Activated T-helper 9 cell treated with anti-CD3 and anti-CD28 coated beads, Interleukin-2, amount 50 U/mL, for 16 hours (primary cell): Measurements from ENCODE around the gene CCBE1.
"Not testable (repeated sequence)": the region's sequence is repeated elsewhere in the genome, so short reads cannot be mapped to it uniquely, and the experiment has no call there.

ENCODE experiments used
- DNase-seq: peaks from one replicate; pipeline ENCODE4 v3.0.0-alpha.2; 2020; ENCODE audit warnings: low read depth

The CCBE1 gene

DNA sequence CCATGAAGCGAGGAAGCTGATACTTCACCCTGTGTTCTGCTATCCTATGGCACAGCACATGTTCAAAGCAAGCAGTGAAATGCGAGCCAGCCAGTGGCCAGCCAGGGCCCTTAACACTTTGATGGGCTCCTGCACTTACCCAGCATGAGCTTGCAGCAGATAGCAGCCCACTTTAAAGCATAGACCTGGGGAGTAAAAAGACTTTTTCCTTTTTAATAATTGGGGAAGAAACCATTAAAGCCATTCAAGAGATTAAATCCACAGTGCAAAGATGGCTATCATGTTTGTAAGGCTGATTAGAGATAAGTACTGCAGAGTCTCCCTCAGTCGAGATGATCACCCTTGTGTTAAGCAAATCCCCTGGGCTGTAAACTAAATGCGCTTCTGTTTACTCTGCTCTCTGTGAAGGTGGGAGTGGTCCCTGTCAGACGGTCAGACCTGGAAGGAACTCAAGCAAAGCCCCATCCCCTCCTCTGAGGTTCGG is 15.7 kb downstream of the CCBE1 start:
- DNase-seq = no peak

DNA sequence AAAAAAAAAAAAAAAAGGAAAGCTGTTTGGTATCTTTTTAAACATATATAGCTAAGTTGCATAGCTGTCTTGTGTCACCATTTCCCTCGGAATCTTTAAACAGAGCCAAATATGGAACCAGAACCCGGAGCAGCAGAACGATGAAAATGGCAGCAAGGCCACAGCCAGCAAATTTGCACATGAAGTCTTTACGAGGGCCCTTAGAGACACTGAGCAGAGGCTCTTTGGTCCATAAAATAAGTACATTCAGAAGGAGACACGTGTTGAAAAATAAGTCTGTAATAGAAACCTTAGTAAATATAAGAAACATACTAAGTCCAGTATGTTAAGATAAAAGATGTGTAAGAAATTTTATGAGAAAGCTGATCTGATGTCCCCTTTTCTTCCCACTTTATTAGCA is 16.2 kb downstream of the CCBE1 start:
- no peak for DNase-seq

DNA sequence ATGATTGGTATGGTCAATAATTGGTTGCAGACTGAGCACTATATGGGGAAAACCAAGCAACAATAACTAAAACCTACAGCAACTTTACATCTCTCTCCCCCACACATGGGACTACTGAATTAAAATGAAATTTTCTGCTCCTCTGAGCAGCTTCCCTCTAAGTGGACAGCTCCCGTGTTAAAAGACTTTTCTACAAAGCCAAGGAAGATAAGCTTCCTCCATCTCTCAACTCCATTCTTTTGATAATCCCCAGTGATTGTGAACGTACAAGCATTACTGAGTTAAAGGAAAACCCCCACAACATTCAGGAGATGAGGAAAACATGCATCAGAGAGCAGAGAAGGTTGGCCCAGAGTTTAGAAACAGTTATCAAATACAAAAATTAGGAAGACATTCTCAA is 21.9 kb downstream of the CCBE1 start:
- DNase-seq = no peak

DNA sequence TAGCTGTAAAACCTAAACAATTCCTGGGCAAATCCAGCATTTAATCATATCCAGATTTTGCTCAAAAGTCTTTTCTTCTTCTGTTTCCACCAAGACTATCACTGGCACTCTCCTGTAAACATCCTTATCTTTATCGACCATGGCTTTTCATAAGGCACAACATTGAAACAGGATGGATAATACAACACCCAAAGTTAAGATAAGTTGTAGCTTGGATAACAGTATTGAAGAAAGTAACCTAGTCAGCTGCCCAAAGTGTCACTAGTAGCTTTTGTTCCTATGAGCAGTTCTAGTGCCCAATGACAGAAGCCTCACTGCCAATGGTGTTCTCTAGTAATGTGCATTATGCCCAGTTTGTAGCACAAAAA is 22.3 kb downstream of the CCBE1 start:
- no peak for DNase-seq

DNA sequence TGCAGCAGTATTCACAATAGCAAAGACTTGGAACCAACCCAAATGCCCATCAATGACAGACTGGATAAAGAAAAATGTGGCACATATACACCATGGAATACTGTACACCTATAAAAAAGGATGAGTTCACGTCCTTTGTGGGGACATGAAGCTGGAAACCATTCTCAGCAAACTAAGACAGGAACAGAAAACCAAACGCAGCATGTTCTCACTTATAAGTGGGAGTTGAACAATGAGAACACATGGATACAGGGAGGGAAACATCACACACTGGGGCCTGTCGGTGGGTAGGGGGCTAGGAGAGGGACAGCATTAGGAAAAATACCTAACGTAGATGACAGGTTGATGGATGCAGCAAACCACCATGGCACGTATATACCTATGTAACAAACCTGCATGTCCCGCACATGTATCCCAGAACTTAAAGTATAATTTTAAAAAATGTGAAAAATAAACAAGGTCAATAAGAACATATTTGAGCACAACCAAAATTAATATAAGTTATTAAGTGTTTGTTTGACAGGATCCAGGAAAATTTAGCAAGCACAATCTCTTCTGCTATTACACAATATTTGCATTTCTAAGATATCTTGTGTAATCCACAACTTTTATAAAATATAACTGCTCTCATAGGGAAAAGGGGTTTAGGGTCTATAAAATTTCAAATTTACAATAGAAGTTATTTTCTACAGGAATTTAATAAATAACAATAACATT is 22.9 kb downstream of the CCBE1 start:
- no peak for DNase-seq

DNA sequence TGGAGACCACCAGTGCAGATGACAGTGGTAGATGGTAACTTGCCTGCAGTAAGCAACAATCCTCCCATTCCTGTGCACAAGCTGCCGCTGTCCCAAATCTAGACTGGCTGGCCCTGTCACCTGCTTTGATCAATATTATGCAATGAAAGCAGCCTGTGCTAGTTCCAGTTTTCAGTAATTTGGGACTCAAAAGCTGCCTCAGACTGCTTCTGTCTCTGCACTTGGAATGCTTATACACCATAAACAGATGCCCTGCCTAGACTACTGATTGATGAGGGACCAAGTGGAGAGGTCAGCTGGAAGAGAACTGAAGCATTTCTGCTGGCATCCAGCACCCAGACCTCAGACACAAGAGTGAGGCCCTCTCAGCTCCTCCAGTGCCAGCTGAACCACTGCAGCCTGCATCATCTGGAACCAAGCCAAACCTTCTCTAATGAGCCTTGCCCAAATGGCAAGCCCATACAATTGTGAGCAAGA is 24.9 kb downstream of the CCBE1 start:
- DNase-seq = no peak

DNA sequence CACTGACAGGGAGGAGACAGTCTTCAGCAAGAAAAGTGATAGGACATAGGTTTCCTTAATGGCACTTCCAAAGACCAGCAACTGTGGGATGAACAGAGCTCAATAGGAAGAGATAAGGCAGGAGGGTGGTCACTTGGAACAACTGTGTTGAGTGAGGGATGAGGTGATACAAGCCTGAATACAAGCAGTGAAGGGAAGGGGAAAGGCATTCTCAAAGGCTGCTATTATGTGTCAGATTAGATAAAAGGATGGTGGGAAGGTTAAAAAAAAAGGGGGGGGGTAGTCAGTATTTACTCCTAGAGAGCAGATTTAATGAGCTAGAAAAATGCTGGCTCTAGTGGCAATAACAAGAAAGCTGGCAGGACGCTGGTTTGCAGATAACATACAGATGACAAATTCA is 25.7 kb downstream of the CCBE1 start:
- no peak for DNase-seq

DNA sequence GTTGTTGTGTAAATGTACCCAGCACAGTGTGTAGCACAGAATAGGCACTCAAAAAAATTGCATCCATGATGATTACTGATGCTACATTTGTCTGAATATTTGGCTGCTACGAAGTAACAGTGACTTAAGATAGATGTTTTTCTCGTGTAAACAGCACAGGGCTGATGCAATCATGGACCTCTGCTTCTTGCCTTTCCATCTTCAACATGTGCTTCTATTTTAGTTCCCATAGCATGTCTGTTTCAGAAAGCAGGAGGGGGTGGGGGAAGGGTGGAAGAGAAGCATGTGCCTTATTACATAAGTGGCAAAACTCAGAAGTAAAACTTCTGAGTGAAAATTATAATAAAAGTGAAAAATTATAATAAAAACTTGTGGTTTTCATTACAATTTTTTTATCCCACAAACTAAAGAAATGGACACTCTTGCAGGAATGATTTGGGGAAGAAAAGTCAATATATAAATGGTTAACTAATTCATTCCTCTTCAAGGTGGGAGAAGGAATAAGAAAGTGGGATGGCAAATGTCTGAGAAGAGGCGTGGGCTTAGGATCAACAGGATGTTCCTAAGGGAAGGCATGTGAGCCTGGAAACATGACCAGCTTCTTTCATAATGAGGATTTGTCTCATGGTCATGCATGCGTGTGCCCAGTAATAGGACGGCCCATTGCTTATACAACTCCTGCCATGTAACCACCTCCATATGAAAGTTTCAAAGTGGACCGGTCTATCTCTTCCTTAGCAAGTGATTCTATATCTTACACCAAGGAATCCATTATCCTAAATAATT is 27.2 kb downstream of the CCBE1 start:
- no peak for DNase-seq

DNA sequence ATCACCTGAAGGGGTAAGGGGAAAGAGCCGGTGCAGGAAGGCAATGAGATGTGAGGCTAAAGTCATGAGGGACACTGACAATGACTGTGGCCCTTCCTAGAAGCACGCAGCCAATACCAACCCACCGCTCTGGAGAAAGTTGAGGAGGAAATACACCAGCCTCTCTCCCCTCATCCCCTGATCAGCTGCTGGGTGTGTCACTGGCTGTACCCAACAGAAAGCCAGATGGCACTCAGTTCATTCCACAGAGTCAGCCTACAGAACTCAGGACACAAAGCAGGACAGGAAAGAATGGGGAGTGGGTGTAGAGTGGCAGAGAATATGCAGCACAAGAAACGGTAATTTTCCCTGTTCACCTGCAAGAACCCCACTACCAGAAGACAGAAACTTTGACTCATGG is 29.7 kb downstream of the CCBE1 start:
- DNase-seq = no peak

DNA sequence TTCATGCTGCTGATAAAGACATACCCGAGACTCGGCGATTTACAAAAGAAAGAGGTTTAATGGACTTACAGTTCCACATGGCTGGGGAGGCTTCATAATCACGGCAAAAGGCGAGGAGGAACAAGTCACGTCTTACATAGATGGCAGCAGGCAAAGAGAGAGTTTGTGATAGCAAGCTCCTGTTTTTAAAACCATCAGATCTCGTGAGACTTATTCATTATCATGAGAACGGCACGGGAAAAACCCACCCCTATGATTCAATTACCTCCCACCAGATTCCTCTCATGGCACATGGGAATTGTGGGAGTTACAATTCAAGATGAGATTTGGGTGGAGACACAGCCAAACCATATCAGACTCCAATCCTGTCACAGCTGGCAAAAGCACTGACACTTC is 31.2 kb downstream of the CCBE1 start:
- not testable (repeated sequence) for DNase-seq

DNA sequence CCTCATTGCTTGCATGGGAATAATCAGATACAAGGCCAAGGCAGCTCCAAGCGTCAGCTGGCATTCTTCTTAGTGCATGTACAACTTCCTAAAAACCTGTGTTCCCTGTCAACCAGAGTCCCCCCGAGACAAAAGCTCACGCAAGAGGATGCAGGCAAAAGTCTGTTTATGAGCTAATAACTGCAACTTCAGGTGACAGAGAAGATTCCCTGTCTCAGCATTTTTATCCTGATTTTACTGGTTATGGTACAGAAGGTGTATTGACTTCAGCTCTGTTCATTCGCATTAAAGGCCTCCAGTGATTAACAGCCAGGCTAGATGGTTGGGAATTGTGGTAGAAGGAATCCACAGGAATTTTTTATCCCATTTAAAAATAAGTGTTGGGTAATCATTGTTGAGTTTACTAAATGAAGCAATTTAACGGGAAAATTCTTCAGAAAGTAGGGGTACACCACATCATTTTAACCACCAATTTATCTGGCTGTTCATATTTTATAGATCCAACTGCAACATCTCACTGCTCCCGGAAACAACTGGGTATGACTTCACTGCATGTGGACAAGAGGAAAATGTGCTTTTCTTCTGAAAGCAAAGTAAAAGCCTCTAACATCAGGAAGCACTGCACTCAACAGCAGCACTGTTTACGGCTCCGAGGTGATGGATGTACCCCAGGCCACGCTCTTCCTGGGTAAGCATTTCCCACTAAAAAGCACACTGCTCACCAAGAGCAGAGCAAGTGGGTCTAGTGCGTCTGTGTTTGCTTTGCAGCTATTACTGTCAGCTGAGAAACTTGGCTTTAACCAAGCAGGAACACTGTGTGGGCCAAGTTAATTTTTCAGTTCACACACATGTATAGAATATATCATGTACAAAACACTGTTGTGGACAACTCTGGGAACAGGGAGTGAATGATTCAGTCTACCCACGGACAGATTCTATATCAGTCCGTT is 31.9 kb downstream of the CCBE1 start:
- DNase-seq = no peak

DNA sequence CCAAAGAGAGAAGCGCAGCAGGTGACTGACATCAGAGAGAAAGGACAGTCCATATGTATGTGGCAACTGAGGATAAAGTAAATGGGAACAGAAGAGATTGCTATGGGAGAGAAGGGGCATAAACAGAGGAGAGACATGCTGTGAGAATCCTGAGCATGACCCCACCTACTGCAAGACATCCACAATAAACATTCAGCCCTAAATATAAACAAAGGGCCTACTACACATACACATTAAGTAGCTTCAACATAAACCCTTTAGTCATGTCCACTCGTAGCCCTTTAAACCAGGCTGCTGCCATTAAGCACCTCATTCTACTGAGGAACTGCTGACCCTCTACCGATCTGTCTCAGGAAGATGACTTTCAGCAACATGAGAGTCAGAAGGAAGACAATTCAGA is 32.9 kb downstream of the CCBE1 start:
- DNase-seq = no peak

DNA sequence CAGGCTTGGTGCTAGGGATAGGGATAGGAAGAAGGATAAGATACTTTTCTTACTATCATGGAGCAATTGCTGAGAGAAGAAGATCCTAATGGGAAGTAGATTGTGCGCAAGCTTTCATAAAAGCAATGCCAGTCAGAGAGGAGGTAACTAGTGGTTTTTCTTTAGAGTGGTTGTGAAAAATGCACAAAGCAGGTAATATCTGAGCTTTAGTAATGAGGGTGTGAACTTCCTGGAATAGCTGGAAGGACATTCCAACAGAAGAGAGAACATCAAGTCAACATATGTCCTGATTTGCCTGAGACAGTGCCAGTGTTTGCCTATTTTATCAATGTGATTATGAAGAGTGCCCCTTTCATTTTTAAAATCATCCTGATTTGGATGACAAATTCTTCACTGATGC is 34.1 kb downstream of the CCBE1 start:
- no peak for DNase-seq

DNA sequence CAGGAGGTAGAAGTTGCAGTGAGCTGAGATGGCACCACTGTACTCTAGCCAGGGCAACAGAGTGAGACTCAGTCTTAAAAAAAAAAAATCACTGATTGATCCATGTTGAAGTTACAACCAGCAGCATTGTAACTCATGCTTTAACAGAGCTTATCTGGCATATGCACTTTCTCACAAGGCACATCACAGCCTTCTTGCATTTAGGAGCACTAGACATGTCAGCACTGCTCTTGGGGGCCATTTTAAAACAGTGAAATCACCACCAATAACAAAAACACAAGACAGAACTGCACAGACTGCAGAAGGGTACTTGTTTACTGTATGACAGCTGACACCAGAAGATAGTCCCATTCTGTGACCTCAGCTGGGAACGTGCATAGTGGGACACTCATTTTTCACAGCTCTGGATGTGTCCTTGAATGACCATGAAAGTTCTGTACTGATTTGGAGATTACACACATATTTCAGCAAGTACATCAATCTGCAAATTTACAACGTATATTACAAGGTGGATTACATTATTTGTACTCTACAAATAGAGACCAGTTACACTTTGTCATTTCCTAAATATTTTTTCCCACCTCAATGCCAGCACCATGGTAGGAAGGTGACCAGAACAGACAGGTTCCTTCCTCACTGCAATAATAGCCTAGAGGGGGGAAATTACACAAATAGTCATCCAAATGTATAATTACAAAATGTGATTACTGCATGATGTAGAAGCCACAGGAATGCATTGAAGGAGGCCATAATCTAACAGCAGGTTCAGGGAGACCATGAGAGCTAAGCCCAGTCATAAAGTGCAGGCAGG is 35.1 kb downstream of the CCBE1 start:
- DNase-seq = no peak

DNA sequence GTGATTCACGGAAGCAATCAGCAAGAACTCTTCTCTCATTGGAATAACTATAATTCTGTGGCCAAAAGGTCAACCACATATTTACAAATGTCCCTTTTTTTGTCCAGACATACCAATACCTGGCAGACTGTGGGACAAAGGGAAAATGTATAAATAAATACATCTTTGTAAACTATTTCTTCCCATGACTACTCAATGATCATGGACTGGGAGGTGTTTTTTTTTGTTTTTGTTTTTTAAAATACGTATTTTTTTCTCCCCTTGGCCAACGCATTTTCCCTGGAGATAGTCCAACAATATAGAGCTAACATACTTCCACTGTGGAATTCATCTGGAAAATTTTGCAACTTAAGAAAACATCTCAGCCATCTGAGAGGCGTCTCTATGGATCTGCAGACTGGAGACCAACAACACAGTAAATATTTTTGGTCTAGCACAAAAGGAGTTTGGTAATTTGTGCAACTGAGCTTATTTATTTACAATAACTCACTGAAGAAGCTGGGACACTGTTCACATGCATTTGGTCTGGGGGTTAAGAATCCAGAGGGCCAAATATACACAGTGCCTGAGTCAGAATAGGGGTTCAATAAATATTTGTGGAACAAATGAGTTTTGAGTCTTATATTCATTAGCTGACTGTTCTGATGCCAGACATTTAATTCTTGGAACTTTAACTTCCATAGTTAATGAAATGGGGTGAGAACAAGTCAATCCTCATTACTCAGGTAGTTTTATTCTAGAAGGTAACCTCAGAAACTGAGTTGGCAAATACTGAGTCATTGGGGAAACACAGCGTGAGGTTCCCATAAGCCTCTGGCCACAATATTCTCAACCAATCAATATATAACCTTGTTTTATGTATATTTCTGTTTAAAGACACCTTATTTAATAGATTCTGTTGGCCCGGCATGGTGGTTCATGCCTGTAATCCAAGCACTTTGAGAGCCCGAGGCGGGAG is 36.2 kb downstream of the CCBE1 start:
- no peak for DNase-seq

DNA sequence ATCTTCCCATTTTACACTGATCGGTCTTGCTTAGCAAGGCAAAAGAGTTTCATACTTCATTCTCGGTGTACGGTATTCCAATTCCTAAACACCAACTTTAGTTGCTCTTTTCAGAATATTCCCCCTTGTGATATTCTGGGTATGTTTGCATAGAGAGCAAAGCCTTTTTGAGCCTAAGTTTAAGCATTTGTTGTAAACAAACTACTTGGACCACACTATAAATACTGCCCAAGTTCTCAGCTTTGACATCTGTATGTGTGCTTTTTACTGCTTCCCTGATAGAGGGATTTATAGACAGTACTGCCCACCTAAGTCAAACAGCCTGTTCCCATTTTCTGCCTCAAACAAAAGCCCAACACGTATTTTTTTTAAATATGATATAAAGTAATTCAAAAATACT is 36.9 kb downstream of the CCBE1 start:
- DNase-seq = no peak

DNA sequence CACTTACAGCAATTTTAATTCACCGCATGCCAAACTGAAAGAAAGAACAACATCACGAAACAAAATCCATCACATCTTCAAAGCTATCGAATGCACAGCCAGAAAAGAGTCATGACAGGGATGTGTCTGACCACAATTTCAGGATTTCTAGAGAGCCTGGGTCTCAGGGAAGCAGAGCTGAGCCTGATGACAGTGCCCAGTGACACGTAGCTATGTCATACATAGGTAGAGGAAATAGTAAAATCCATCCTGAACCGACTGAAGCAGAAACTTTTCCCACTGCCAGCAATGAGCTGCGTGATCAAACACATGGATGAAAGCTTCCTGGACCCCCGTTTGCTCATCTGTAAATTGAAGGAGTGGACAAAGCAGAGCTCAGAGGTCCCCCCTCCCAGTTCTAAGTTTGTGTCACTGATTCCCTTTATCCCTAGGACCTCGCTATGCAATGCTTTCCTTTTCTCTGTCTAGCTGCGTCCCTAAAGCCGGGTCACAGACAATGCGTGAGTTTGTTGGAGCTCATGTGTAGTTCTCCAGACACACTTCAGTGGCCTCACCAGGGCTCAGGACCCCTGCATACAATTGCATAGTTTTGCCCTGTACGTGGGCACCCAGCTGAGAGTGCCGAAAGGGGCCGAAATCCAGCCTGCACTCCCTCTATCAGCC is 37.6 kb downstream of the CCBE1 start:
- no peak for DNase-seq

DNA sequence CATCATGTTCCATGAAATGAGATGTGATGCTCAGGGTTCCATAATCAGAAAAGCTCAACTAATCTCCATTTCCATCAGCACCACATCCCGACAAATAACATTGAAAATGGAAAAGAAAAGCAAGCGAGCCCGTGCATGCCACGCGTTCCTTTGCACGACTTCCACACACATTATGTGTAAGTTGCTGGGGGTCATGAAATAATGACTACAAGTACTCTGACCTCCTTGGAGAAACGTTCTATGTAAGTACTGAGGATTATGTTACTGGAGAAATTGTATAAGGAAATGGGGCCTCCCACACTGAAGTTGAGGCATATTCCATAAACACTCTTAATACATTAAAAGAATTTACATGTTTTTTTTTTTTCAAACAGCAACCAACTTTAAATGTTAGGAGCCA is 38.3 kb downstream of the CCBE1 start:
- DNase-seq = no peak

DNA sequence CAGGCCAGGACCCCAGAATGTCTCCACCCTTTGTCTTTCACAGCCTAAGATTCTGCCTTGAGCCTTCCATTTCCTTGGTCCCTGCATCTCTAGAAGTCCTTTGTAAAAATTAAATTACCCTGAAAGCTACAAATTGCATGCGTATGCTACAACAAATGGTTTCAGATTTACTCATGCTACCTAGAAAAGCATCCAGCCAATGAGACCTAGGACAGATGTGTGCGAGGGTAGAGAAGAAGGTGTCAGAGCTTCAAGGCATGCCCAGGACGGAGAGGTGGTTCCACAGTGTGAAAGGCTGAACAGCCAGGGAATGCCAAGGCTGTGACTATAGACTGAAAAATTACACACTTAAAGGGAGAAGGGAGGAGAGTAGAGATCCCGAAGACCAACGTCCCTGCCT is 40.2 kb downstream of the CCBE1 start:
- no peak for DNase-seq

DNA sequence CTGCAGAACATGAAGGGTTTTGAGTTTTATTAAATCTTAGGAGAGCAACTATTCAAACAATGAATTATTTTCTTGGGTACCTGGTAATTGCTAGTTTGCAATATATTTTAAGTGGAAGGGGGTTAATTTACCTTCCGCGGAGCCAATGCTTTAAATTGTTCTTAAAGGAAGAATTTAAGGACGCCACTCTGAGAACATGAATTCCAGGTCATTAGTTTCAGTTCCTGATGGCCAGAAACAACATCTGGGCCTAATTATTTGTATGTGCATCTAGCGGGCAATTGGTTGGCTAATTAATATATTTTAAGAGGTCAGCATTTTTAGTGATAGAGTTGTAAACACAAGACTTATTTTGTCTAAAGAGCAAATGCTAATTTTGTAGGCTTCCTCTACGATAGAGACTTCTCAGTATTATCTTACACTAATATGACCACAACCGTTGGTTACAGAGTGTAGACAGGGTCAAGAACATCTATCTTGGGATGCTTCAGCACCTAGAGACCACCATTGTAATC is 40.8 kb downstream of the CCBE1 start:
- no peak for DNase-seq
